GM12874 (cell line): ENCODE results near the gene MRPS22.

Experiments
- CTCF ChIP-seq: IDR thresholded peaks from 2 replicates; pipeline ENCODE4 v1.5.1; 2011; ENCODE audit warnings: low read depth, mild to moderate bottlenecking, control low read depth, low read length, moderate library complexity; ENCODE audit not compliant: insufficient read depth

Gene MRPS22

GRCh38 chr3:139320551-139321309, 23.1 kb upstream of the MRPS22 start:
- no peak for TF ChIP-seq CTCF

GRCh38 chr3:139322346-139322745, 21.5 kb upstream of the MRPS22 start:
- no peak for TF ChIP-seq CTCF

- no peak for TF ChIP-seq CTCF
Observed at GRCh38 chr3:139323146-139323545, 20.7 kb upstream of the MRPS22 start.

GRCh38 chr3:139324456-139324855, 19.4 kb upstream of the MRPS22 start:
- TF ChIP-seq CTCF = no peak

- no peak for TF ChIP-seq CTCF
Observed at GRCh38 chr3:139325551-139325950, 18.3 kb upstream of the MRPS22 start.

- no peak for TF ChIP-seq CTCF
Observed at GRCh38 chr3:139326131-139326530, 17.7 kb upstream of the MRPS22 start.

GRCh38 chr3:139326707-139327106, 17.1 kb upstream of the MRPS22 start:
- TF ChIP-seq CTCF = no peak
